Measurements from ENCODE around the gene STXBP2.

STXBP2 gene

GRCh38 chr19:7678971-7679751 is 42.3 kb downstream of the STXBP2 start:
- H3K4me3 ChIP-seq (ENCODE audit: low read length in 2 of 2), result no peak overlapping the region
- H3K27me3 ChIP-seq (ENCODE audit: control insufficient read depth in 2 of 2, insufficient read depth in 2 of 2, low read length in 2 of 2), result peaks cover 4 to 13% of the 10 kb centered on the region in 2 donors
- no peaks in the 10 kb centered on the region for H3K9me3 ChIP-seq (ENCODE audit: control insufficient read depth in 2 of 2, low read length in 2 of 2)
- H3K4me1 ChIP-seq (ENCODE audit: control insufficient read depth in 2 of 2, insufficient read depth in 2 of 2, low read length in 2 of 2), result peaks cover 12 to 14% of the 10 kb centered on the region in 2 donors
- H3K27ac ChIP-seq (ENCODE audit: low read depth in 2 of 2, low read length in 2 of 2), result no peak overlapping the region
- no peak overlapping the region for H3K9ac ChIP-seq (ENCODE audit: low read depth in 1 of 2, low read length in 2 of 2)
- peaks cover 3 to 12% of the 10 kb centered on the region in 2 donors for H3K36me3 ChIP-seq (ENCODE audit: control insufficient read depth in 2 of 2, insufficient read depth in 2 of 2, low read length in 2 of 2)

DNA sequence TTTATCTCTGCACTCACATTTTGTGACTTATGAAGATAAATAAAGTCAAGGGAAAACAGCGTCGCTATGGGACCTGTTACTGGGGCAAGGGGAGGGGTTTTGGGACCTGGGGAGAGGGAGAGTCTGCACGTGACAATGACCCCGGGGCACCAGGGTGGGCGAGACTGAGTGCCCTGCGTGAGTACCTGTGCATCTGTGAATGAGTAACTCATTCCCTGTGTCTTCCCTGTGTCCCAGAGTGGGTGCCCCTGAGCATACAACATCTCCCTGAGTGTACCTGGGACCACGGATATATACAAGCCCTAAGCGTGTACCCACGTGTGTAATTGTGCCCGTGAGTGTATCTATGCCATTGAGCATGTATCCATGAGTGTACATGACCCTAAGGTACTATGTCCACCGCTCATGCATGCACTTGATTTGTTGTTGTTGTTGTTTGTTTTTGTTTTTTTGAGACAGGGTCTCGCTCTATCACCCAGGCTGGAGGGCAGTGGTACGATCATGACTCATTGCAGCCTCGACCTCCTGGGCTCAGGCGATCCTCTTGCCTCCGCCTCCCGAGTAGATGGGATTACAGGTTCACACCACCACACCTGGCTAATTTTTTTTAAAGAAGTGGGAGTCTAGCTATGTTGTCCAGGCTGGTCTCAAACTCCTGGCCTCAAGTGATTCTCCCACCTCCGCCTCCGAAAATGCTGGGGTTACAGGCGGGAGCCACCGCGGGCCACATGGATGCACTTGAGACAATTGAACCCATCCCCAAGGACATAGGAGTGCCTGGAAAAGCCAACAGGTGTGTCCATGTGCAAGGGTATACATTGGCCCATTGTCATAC is 43.1 kb downstream of the STXBP2 start:
- Histone ChIP-seq H3K27me3 (ENCODE audit: control insufficient read depth in 2 of 2, insufficient read depth in 2 of 2, low read length in 2 of 2) (peaks cover 4 to 13% of the 10 kb centered on the region in 2 donors), H3K9me3 (ENCODE audit: control insufficient read depth in 2 of 2, low read length in 2 of 2) (no peaks in the 10 kb centered on the region), H3K4me3 (ENCODE audit: low read length in 2 of 2) (peak overlapping the region; percentile 79 to 94), H3K9ac (ENCODE audit: low read depth in 1 of 2, low read length in 2 of 2) (peak overlapping the region; percentile 36 to 56), H3K36me3 (ENCODE audit: control insufficient read depth in 2 of 2, insufficient read depth in 2 of 2, low read length in 2 of 2) (peaks cover 3 to 12% of the 10 kb centered on the region in 2 donors), H3K4me1 (ENCODE audit: control insufficient read depth in 2 of 2, insufficient read depth in 2 of 2, low read length in 2 of 2) (peaks cover 12 to 14% of the 10 kb centered on the region in 2 donors), H3K27ac (ENCODE audit: low read depth in 2 of 2, low read length in 2 of 2) (no peak overlapping the region)

DNA sequence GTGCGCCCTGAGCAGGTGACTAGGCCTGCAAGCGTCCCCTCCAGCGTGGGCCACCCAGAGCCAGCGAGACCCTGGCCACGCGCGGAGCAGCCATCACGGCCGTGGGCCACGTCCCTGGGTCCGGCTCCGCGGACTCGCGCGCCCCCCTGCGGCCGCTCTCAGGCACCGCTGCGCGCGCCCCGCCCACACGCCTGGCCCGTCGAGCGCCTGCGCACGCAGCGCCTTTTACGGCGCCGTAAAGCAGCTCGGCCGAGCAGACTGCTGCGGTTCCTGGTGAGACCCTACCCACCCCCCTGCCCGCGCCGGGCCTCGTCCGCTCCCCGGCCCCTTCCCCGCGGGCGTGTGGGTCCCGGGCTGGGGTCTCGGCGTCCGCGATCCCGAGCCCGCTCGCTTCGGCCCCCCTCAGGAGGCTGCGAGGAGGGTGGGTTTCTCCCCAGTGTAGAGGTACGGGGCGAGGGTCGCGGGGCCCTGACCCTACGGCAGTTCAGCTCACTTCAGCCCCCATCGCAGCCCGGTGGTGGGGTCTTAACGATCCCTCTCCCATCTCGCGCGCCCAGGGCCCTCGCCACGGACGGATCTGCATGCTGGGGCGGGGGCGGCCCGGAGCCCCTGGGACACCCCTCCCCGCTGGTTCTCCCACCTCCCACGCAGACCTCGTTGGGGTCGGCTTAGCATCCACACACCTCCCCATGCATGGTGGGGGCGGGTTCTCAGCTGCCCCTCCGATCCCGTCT is 43.9 kb downstream of the STXBP2 start, which contains the start of gene TRAPPC5:
TRAPPC5 (plus strand) TSS at position 228 of the 734 bp plus-strand sequence. CDS start 1,421 bp downstream, outside the sequence.
- Histone ChIP-seq H3K9ac (ENCODE audit: low read depth in 1 of 2, low read length in 2 of 2) (peak within 1 kb of the TSS; percentile 84 to 96), H3K36me3 (ENCODE audit: control insufficient read depth in 2 of 2, insufficient read depth in 2 of 2, low read length in 2 of 2) (peaks cover 3 to 12% of the 10 kb centered on the region in 2 donors), H3K4me1 (ENCODE audit: control insufficient read depth in 2 of 2, insufficient read depth in 2 of 2, low read length in 2 of 2) (peaks cover 12 to 14% of the 10 kb centered on the region in 2 donors), H3K27me3 (ENCODE audit: control insufficient read depth in 2 of 2, insufficient read depth in 2 of 2, low read length in 2 of 2) (peaks cover 4 to 13% of the 10 kb centered on the region in 2 donors), H3K9me3 (ENCODE audit: control insufficient read depth in 2 of 2, low read length in 2 of 2) (no peaks in the 10 kb centered on the region), H3K4me3 (ENCODE audit: low read length in 2 of 2) (peak within 1 kb of the TSS; percentile 79 to 94), H3K27ac (ENCODE audit: low read depth in 2 of 2, low read length in 2 of 2) (peak within 1 kb of the TSS; percentile 70 to 80)

DNA sequence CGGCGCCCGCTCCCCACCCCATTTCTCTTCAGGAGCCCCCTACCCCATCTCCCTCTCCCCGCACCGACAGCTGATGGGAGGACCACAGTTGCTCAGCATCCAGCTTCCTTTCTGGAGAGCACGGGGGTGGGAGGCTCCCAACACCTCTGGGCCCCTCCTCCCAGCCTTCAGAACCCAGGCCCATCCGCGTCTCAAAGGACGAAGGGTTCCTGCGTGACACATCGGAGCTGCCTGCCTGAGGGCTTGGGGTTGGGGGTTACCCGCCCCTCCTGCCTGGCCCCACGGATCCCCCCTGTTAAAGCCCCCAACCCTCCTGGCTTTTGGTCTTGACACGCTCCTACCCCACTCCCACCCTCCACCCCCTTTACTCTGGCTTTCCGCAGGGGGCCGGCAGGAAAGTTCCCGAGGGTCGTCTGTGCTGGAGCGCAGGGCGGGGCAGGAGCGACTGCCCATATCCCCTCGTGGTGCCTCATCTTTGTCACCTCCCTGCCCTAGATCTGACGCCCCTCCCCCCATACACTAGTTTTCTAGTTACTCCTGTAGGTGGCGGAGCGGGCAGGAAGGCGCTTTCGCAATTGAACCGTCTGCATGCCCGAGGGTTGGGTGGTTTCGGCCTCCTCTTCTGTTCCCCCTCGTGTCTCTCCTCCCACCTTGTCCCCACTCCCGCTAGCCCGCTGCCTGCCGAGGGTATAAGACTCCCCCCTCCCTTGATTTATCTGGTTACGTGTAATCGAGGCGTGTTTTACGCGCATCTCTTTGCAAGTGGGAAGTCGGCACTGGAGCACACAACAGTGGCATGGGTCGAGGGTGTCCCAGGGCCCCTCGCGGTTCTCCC is 44.6 kb downstream of the STXBP2 start:
- peak overlapping the region; percentile 84 to 96 for H3K9ac ChIP-seq (ENCODE audit: low read depth in 1 of 2, low read length in 2 of 2)
- H3K4me3 ChIP-seq (ENCODE audit: low read length in 2 of 2), result peak overlapping the region; percentile 79 to 94
- peaks cover 4 to 13% of the 10 kb centered on the region in 2 donors for H3K27me3 ChIP-seq (ENCODE audit: control insufficient read depth in 2 of 2, insufficient read depth in 2 of 2, low read length in 2 of 2)
- peaks cover 3 to 12% of the 10 kb centered on the region in 2 donors for H3K36me3 ChIP-seq (ENCODE audit: control insufficient read depth in 2 of 2, insufficient read depth in 2 of 2, low read length in 2 of 2)
- no peaks in the 10 kb centered on the region for H3K9me3 ChIP-seq (ENCODE audit: control insufficient read depth in 2 of 2, low read length in 2 of 2)
- H3K27ac ChIP-seq (ENCODE audit: low read depth in 2 of 2, low read length in 2 of 2), result peak overlapping the region; percentile 70 to 80
- peaks cover 12 to 14% of the 10 kb centered on the region in 2 donors for H3K4me1 ChIP-seq (ENCODE audit: control insufficient read depth in 2 of 2, insufficient read depth in 2 of 2, low read length in 2 of 2)

- Histone ChIP-seq H3K36me3 (ENCODE audit: control insufficient read depth in 2 of 2, insufficient read depth in 2 of 2, low read length in 2 of 2) (peaks cover 3 to 12% of the 10 kb centered on the region in 2 donors), H3K9me3 (ENCODE audit: control insufficient read depth in 2 of 2, low read length in 2 of 2) (no peaks in the 10 kb centered on the region), H3K9ac (ENCODE audit: low read depth in 1 of 2, low read length in 2 of 2) (no peak overlapping the region), H3K4me1 (ENCODE audit: control insufficient read depth in 2 of 2, insufficient read depth in 2 of 2, low read length in 2 of 2) (peaks cover 12 to 14% of the 10 kb centered on the region in 2 donors), H3K4me3 (ENCODE audit: low read length in 2 of 2) (peak overlapping the region; percentile 79 to 94), H3K27ac (ENCODE audit: low read depth in 2 of 2, low read length in 2 of 2) (no peak overlapping the region), H3K27me3 (ENCODE audit: control insufficient read depth in 2 of 2, insufficient read depth in 2 of 2, low read length in 2 of 2) (peaks cover 4 to 13% of the 10 kb centered on the region in 2 donors)
Measured at GRCh38 chr19:7682175-7682855, 45.4 kb downstream of the STXBP2 start.

GRCh38 chr19:7685546-7686445 is 48.9 kb downstream of the STXBP2 start:
- H3K4me1 ChIP-seq (ENCODE audit: control insufficient read depth in 2 of 2, insufficient read depth in 2 of 2, low read length in 2 of 2), result peaks cover 4 to 5% of the 10 kb centered on the region in 2 donors
- H3K4me3 ChIP-seq (ENCODE audit: low read length in 2 of 2), result no peak overlapping the region
- H3K9me3 ChIP-seq (ENCODE audit: control insufficient read depth in 2 of 2, low read length in 2 of 2), result no peaks in the 10 kb centered on the region
- H3K27me3 ChIP-seq (ENCODE audit: control insufficient read depth in 2 of 2, insufficient read depth in 2 of 2, low read length in 2 of 2), result no peaks in the 10 kb centered on the region
- H3K36me3 ChIP-seq (ENCODE audit: control insufficient read depth in 2 of 2, insufficient read depth in 2 of 2, low read length in 2 of 2), result peaks cover 3 to 12% of the 10 kb centered on the region in 2 donors
- no peak overlapping the region for H3K9ac ChIP-seq (ENCODE audit: low read depth in 1 of 2, low read length in 2 of 2)
- H3K27ac ChIP-seq (ENCODE audit: low read depth in 2 of 2, low read length in 2 of 2), result no peak overlapping the region

DNA sequence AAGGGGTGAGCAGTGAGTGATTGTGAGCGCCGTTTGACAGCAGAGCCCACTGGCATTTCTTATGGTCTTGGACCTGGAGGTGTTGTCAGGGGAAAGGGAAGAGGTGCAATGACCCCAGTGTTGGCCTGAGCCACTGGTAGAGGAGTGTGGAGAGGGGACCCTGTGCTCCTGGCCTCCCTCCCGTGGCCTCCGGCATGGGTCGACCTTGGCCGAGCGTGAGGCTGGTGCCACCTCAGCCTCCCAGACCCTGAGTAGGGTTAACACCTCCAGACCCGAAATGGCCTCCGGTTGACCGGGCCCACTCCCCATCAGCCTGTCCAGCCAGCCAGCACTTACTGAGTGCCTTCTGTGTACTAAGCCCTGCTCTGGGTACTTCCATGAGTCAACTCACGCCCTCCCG is 50.3 kb downstream of the STXBP2 start:
- no peak overlapping the region for H3K9ac ChIP-seq (ENCODE audit: low read depth in 1 of 2, low read length in 2 of 2)
- H3K4me3 ChIP-seq (ENCODE audit: low read length in 2 of 2), result no peak overlapping the region
- H3K4me1 ChIP-seq (ENCODE audit: control insufficient read depth in 2 of 2, insufficient read depth in 2 of 2, low read length in 2 of 2), result no peaks in the 10 kb centered on the region
- H3K27ac ChIP-seq (ENCODE audit: low read depth in 2 of 2, low read length in 2 of 2), result no peak overlapping the region
- H3K9me3 ChIP-seq (ENCODE audit: control insufficient read depth in 2 of 2, low read length in 2 of 2), result no peaks in the 10 kb centered on the region
- peaks cover 3 to 12% of the 10 kb centered on the region in 2 donors for H3K36me3 ChIP-seq (ENCODE audit: control insufficient read depth in 2 of 2, insufficient read depth in 2 of 2, low read length in 2 of 2)
- H3K27me3 ChIP-seq (ENCODE audit: control insufficient read depth in 2 of 2, insufficient read depth in 2 of 2, low read length in 2 of 2), result no peaks in the 10 kb centered on the region

GRCh38 chr19:7689165-7689564 is 52.3 kb downstream of the STXBP2 start:
- no peaks in the 10 kb centered on the region for H3K4me1 ChIP-seq (ENCODE audit: control insufficient read depth in 2 of 2, insufficient read depth in 2 of 2, low read length in 2 of 2)
- H3K36me3 ChIP-seq (ENCODE audit: control insufficient read depth in 2 of 2, insufficient read depth in 2 of 2, low read length in 2 of 2), result no peaks in the 10 kb centered on the region
- H3K27me3 ChIP-seq (ENCODE audit: control insufficient read depth in 2 of 2, insufficient read depth in 2 of 2, low read length in 2 of 2), result no peaks in the 10 kb centered on the region
- H3K27ac ChIP-seq (ENCODE audit: low read depth in 2 of 2, low read length in 2 of 2), result no peak overlapping the region
- H3K9me3 ChIP-seq (ENCODE audit: control insufficient read depth in 2 of 2, low read length in 2 of 2), result no peaks in the 10 kb centered on the region
- no peak overlapping the region for H3K9ac ChIP-seq (ENCODE audit: low read depth in 1 of 2, low read length in 2 of 2)
- H3K4me3 ChIP-seq (ENCODE audit: low read length in 2 of 2), result no peak overlapping the region
